Neuronal stem cell (in vitro differentiated cells): Measurements from ENCODE around the gene CD19.

Source experiments
- DNase-seq: peaks from one replicate; pipeline ENCODE4 v3.0.0-alpha.2; 2013; ENCODE audit warnings: low spot score
- H2AFZ ChIP-seq: one replicate; pipeline ENCODE4 v1.6.1; 2013; ENCODE audit warnings: mild to moderate bottlenecking, low read length, inconsistent platforms
- H2AK5ac ChIP-seq: 2 replicates; pipeline ENCODE4 v1.6.1; 2013; ENCODE audit warnings: low read depth, mild to moderate bottlenecking, inconsistent platforms, low read length, moderate library complexity, mixed read lengths
- H2BK120ac ChIP-seq: 2 replicates; pipeline ENCODE4 v1.6.1; 2013; ENCODE audit warnings: low read depth, mild to moderate bottlenecking, inconsistent platforms, low read length, moderate library complexity, mixed read lengths
- H2BK12ac ChIP-seq: one replicate; pipeline ENCODE4 v1.6.1; 2013; ENCODE audit warnings: low read length, inconsistent platforms
- H2BK15ac ChIP-seq: 2 replicates; pipeline ENCODE4 v1.6.1; 2013; ENCODE audit warnings: mild to moderate bottlenecking, low read length, inconsistent platforms, mixed read lengths
- H2BK5ac ChIP-seq: one replicate; pipeline ENCODE4 v1.6.1; 2013; ENCODE audit warnings: inconsistent platforms, mild to moderate bottlenecking, low read length, moderate library complexity
- H3K14ac ChIP-seq: one replicate; pipeline ENCODE4 v1.6.1; 2013; ENCODE audit warnings: low read length, inconsistent platforms
- H3K18ac ChIP-seq: 2 replicates; pipeline ENCODE4 v1.6.1; 2013; ENCODE audit warnings: low read length, inconsistent platforms
- H3K23ac ChIP-seq: 2 replicates; pipeline ENCODE4 v1.6.1; 2013; ENCODE audit warnings: low read depth, mild to moderate bottlenecking, mixed read lengths, low read length, inconsistent platforms; ENCODE audit not compliant: poor library complexity
- H3K27ac ChIP-seq: replicated peaks from 3 replicates; pipeline ENCODE4 v1.5.1; 2013; ENCODE audit warnings: low read length, inconsistent platforms
- H3K27me3 ChIP-seq, 3 experiments: 2 replicates each; pipeline ENCODE4 v1.6.1; 2013; ENCODE audit warnings: low read length in 3 of 3, mild to moderate bottlenecking in 2 of 3, inconsistent platforms in 1 of 3, low read depth in 1 of 3, mixed read lengths in 1 of 3, moderate library complexity in 1 of 3; ENCODE audit not compliant: control insufficient read depth in 3 of 3, insufficient read depth in 3 of 3
- H3K36me3 ChIP-seq, 2 donors: replicated peaks in 1 of 2; 2 replicates each; pipeline ENCODE4 v1.6.1; 2013; ENCODE audit warnings: low read length in 2 of 2; ENCODE audit not compliant: control insufficient read depth in 2 of 2, insufficient read depth in 2 of 2
- H3K4ac ChIP-seq: 2 replicates; pipeline ENCODE4 v1.6.1; 2013; ENCODE audit warnings: inconsistent platforms, mild to moderate bottlenecking, low read length, moderate library complexity
- H3K4me1 ChIP-seq, 2 donors: 1 replicate in 1 of 2; 2 replicates in 1 of 2; pipeline ENCODE4 v1.6.1; 2013; ENCODE audit warnings: low read length in 2 of 2, low read depth in 1 of 2; ENCODE audit not compliant: control insufficient read depth in 2 of 2, insufficient read depth in 1 of 2
- H3K4me2 ChIP-seq: one replicate; pipeline ENCODE4 v1.6.1; 2013; ENCODE audit warnings: mild to moderate bottlenecking, low read length, inconsistent platforms; ENCODE audit not compliant: insufficient read depth, poor library complexity, severe bottlenecking
- H3K4me3 ChIP-seq, 2 donors: 2 replicates each; pipeline ENCODE4 v1.5.1; 2013; ENCODE audit warnings: low read length in 2 of 2, mild to moderate bottlenecking in 2 of 2, inconsistent platforms in 1 of 2, moderate library complexity in 1 of 2
- H3K79me1 ChIP-seq: one replicate; pipeline ENCODE4 v1.6.1; 2013; ENCODE audit warnings: low read depth, mild to moderate bottlenecking, inconsistent platforms, low read length, moderate library complexity
- H3K9ac ChIP-seq: one replicate; pipeline ENCODE4 v1.6.1; 2013; ENCODE audit warnings: mild to moderate bottlenecking, low read depth, low read length, inconsistent platforms; ENCODE audit not compliant: poor library complexity
- H3K9me3 ChIP-seq, 2 donors: replicated peaks in 1 of 2; 2 replicates each; pipeline versions ENCODE3 to v1.6.1; 2013; ENCODE audit warnings: low read length in 2 of 2, mild to moderate bottlenecking in 2 of 2, inconsistent platforms in 1 of 2, low read depth in 1 of 2, mixed read lengths in 1 of 2, moderate library complexity in 1 of 2; ENCODE audit not compliant: control insufficient read depth in 2 of 2, insufficient read depth in 1 of 2
- H4K8ac ChIP-seq: one replicate; pipeline ENCODE4 v1.6.1; 2013; ENCODE audit warnings: low read depth, mild to moderate bottlenecking, inconsistent platforms, low read length, moderate library complexity
- H4K91ac ChIP-seq: one replicate; pipeline ENCODE4 v1.6.1; 2013; ENCODE audit warnings: low read length, low read depth, mild to moderate bottlenecking, inconsistent platforms; ENCODE audit not compliant: poor library complexity
- WGBS, 2 donors: extraction: QIAGEN DNeasy Blood & Tissue Kit; methylation state at CpG; one replicate each; pipeline ENCODE4 v1.1.7; 2013; ENCODE audit warnings: missing lambda C conversion rate in 2 of 2, mixed read lengths in 1 of 2; ENCODE audit not compliant: insufficient read length in 2 of 2, insufficient replicate concordance in 1 of 2; ENCODE audit errors: extremely low coverage in 2 of 2; 5-methylcytosine and 5-hydroxymethylcytosine counted together

The CD19 gene

DNA sequence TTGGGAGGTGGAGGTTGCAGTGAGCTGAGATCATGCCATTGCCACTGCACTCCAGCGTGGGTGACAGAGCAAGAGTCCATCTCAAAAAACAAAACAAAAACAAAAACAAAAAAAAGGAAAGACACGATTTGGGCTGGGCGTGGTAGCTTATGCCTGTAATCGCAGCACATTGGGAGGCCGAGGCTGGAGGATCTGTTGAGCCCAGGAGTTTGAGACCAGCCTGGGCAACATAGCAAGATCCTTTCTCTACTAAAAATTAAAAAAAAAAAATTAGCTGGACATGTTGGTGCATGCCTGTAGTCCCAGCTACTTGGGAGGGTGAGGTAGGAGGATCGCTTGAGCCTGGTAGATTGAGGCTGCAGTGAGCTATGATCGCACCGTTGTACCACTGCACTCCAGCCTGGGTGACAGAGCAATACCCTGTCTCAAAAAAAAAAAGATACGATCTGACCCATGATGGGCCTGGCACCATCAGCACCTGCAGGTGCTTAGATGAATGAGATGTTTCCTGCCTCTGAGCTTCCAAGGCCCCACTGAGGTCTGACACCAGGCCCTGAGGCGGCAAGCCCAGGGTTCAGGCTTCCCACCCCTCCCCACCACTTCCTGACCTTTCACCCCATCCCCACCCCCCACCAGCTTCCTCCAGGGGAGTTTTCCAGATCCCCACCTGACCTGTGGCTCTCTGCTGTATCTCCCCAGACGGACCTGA lies 31.7 kb upstream of the CD19 start:
- Histone ChIP-seq H4K8ac (no peak overlapping the region), H3K27me3 (no peaks in the 10 kb centered on the region), H4K91ac (no peak overlapping the region), H3K4ac (no peak overlapping the region), H3K14ac (no peak overlapping the region), H3K9ac (no peak overlapping the region), H3K79me1 (no peaks in the 10 kb centered on the region), H2AFZ (no peak overlapping the region), H3K9me3 (no peaks in the 10 kb centered on the region), H2BK5ac (no peak overlapping the region), H2BK120ac (no peak overlapping the region), H3K23ac (no peak overlapping the region), H3K27ac (no peak overlapping the region), H3K4me1 (no peaks in the 10 kb centered on the region), H3K4me3 (no peak overlapping the region), H3K18ac (no peak overlapping the region), H2BK12ac (no peak overlapping the region), H2BK15ac (no peak overlapping the region), H3K4me2 (no peak overlapping the region), H2AK5ac (no peak overlapping the region), H3K36me3 (peaks cover 5 to 24% of the 10 kb centered on the region in 2 donors)
- no CpG with 5 or more reads among the region's 11 CpGs for WGBS, 2 donors
- no peak for DNase-seq

DNA sequence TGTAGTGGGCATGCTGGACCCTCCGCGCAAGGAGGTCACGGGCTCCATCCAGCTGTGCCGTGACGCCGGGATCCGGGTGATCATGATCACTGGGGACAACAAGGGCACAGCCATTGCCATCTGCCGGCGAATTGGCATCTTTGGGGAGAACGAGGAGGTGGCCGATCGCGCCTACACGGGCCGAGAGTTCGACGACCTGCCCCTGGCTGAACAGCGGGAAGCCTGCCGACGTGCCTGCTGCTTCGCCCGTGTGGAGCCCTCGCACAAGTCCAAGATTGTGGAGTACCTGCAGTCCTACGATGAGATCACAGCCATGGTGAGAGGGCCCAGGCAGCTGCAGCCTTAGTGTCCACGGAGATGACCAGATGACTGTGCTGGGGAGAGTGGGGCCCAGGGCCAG lies 31.2 kb upstream of the CD19 start:
- Histone ChIP-seq H3K9me3 (no peaks in the 10 kb centered on the region), H3K4me2 (no peak overlapping the region), H2BK15ac (no peak overlapping the region), H4K8ac (no peak overlapping the region), H3K79me1 (no peaks in the 10 kb centered on the region), H3K4ac (no peak overlapping the region), H2AFZ (no peak overlapping the region), H3K4me1 (no peaks in the 10 kb centered on the region), H3K27me3 (no peaks in the 10 kb centered on the region), H2BK120ac (no peak overlapping the region), H3K9ac (no peak overlapping the region), H3K23ac (peak overlapping the region; percentile 60), H3K4me3 (no peak overlapping the region), H2AK5ac (no peak overlapping the region), H3K18ac (no peak overlapping the region), H2BK12ac (no peak overlapping the region), H3K14ac (no peak overlapping the region), H2BK5ac (no peak overlapping the region), H3K27ac (no peak overlapping the region), H3K36me3 (peaks cover 5 to 24% of the 10 kb centered on the region in 2 donors), H4K91ac (no peak overlapping the region)
- WGBS, 2 donors = no CpG with 5 or more reads among the region's 25 CpGs
- no peak for DNase-seq

DNA sequence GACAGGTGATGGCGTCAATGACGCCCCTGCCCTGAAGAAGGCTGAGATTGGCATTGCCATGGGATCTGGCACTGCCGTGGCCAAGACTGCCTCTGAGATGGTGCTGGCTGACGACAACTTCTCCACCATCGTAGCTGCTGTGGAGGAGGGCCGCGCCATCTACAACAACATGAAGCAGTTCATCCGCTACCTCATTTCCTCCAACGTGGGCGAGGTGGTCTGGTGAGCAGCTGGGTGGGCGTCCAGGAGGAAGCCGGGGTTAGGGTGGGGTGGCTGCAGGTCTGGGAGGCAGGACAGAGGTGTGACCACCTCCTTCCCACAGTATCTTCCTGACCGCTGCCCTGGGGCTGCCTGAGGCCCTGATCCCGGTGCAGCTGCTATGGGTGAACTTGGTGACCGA lies 29.9 kb upstream of the CD19 start:
- no peak overlapping the region for H2BK5ac ChIP-seq
- H3K9me3 ChIP-seq = no peaks in the 10 kb centered on the region
- H3K23ac ChIP-seq = peak overlapping the region; percentile 43
- H3K79me1 ChIP-seq = no peaks in the 10 kb centered on the region
- no peak overlapping the region for H4K91ac ChIP-seq
- H3K9ac ChIP-seq = no peak overlapping the region
- H3K4ac ChIP-seq = no peak overlapping the region
- H4K8ac ChIP-seq = no peak overlapping the region
- peak overlapping the region; percentile 71 for H3K14ac ChIP-seq
- no peak overlapping the region for H2AFZ ChIP-seq
- no peaks in the 10 kb centered on the region for H3K27me3 ChIP-seq
- peak overlapping the region; percentile 58 for H2BK12ac ChIP-seq
- WGBS, 2 donors = no CpG with 5 or more reads among the region's 15 CpGs
- H2AK5ac ChIP-seq = no peak overlapping the region
- no peak overlapping the region for H3K4me3 ChIP-seq
- no peak overlapping the region for H3K18ac ChIP-seq
- no peak overlapping the region for H3K27ac ChIP-seq
- no peak overlapping the region for H2BK15ac ChIP-seq
- no peak overlapping the region for H3K4me2 ChIP-seq
- no peak for DNase-seq
- no peaks in the 10 kb centered on the region for H3K4me1 ChIP-seq
- H2BK120ac ChIP-seq = no peak overlapping the region
- H3K36me3 ChIP-seq = peaks cover 5 to 24% of the 10 kb centered on the region in 2 donors

DNA sequence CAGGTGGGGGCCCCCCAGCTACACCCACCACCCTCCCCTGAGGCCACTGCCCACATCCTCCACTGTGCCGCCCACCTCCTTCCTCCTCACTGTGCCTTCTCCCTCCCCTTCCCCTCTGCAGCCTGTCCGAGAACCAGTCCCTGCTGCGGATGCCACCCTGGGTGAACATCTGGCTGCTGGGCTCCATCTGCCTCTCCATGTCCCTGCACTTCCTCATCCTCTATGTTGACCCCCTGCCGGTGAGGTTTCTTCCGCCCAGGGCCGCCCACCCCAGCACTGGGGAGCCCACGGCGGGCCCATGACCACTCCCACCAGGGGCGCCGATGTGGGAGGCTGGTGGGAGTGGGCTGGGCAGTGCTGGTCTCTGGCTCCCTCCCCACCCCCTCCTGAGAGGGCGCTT lies 28.9 kb upstream of the CD19 start:
- Histone ChIP-seq H2BK5ac (peak overlapping the region; percentile 24), H3K4me1 (no peaks in the 10 kb centered on the region), H3K4me3 (no peak overlapping the region), H3K4me2 (no peak overlapping the region), H3K14ac (no peak overlapping the region), H2AFZ (no peak overlapping the region), H3K4ac (no peak overlapping the region), H4K91ac (no peak overlapping the region), H2AK5ac (no peak overlapping the region), H3K27ac (no peak overlapping the region), H3K36me3 (peaks cover 4 to 22% of the 10 kb centered on the region in 2 donors), H3K23ac (peak overlapping the region; percentile 55), H3K27me3 (no peaks in the 10 kb centered on the region), H4K8ac (no peak overlapping the region), H3K9me3 (no peaks in the 10 kb centered on the region), H2BK120ac (no peak overlapping the region), H3K9ac (no peak overlapping the region), H3K79me1 (no peaks in the 10 kb centered on the region), H2BK15ac (no peak overlapping the region), H3K18ac (peak overlapping the region; percentile 2), H2BK12ac (no peak overlapping the region)
- no peak for DNase-seq
- WGBS, 2 donors = no CpG with 5 or more reads among the region's 11 CpGs
